Measurements from ENCODE around the gene ERVW-1. TPM values are rescaled to one million over a fixed set of nuclear protein-coding genes. Genes with fewer than 3 reads are reported as not detected.
"Not testable (repeated sequence)": the region's sequence is repeated elsewhere in the genome, so short reads cannot be mapped to it uniquely, and the experiment has no call there.

ERVW-1 gene
- total RNA-seq, 1 experiment from 2014 or later: not detected

DNA sequence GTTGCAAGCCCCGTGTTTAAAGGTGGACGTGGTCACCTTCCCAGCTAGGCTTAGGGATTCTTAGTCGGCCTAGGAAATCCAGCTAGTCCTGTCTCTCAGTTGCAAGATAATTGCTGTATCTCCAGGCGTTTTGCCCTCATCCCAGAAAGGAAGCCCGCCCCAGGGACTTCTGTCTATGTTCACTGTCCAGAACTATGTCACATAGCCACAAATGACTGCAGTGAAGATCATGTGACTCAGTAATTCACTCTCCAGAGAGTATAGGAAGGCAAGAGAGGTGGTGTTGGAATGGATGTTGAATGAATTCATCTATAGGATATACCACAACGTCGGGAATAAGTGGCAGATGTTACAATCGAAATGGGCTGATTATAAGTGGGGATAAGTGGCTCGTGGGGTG is 349 bp upstream of the ERVW-1 start:
- ATAC-seq: no peak
- TF ChIP-seq, protein P1, sequence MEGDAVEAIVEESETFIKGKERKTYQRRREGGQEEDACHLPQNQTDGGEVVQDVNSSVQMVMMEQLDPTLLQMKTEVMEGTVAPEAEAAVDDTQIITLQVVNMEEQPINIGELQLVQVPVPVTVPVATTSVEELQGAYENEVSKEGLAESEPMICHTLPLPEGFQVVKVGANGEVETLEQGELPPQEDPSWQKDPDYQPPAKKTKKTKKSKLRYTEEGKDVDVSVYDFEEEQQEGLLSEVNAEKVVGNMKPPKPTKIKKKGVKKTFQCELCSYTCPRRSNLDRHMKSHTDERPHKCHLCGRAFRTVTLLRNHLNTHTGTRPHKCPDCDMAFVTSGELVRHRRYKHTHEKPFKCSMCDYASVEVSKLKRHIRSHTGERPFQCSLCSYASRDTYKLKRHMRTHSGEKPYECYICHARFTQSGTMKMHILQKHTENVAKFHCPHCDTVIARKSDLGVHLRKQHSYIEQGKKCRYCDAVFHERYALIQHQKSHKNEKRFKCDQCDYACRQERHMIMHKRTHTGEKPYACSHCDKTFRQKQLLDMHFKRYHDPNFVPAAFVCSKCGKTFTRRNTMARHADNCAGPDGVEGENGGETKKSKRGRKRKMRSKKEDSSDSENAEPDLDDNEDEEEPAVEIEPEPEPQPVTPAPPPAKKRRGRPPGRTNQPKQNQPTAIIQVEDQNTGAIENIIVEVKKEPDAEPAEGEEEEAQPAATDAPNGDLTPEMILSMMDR (IDR thresholded peaks at IDR 0.05): no peak
- TF ChIP-seq TCF7L2 (IDR thresholded peaks at IDR 0.05; ENCODE audit: low read depth, low read length) (no peak), SIN3A (IDR thresholded peaks at IDR 0.05; ENCODE audit: borderline replicate concordance, insufficient read depth, low read depth, low read length) (no peak), POLR2AphosphoS5 (IDR thresholded peaks at IDR 0.05; ENCODE audit: low read depth, low read length) (no peak)
- TF ChIP-seq, protein P2, sequence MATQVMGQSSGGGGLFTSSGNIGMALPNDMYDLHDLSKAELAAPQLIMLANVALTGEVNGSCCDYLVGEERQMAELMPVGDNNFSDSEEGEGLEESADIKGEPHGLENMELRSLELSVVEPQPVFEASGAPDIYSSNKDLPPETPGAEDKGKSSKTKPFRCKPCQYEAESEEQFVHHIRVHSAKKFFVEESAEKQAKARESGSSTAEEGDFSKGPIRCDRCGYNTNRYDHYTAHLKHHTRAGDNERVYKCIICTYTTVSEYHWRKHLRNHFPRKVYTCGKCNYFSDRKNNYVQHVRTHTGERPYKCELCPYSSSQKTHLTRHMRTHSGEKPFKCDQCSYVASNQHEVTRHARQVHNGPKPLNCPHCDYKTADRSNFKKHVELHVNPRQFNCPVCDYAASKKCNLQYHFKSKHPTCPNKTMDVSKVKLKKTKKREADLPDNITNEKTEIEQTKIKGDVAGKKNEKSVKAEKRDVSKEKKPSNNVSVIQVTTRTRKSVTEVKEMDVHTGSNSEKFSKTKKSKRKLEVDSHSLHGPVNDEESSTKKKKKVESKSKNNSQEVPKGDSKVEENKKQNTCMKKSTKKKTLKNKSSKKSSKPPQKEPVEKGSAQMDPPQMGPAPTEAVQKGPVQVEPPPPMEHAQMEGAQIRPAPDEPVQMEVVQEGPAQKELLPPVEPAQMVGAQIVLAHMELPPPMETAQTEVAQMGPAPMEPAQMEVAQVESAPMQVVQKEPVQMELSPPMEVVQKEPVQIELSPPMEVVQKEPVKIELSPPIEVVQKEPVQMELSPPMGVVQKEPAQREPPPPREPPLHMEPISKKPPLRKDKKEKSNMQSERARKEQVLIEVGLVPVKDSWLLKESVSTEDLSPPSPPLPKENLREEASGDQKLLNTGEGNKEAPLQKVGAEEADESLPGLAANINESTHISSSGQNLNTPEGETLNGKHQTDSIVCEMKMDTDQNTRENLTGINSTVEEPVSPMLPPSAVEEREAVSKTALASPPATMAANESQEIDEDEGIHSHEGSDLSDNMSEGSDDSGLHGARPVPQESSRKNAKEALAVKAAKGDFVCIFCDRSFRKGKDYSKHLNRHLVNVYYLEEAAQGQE (IDR thresholded peaks at IDR 0.05; ENCODE audit: insufficient read depth in 1 of 2, low read depth in 2 of 2, low read length in 1 of 2): no peak
- no peak overlapping the region for H3K27ac ChIP-seq (ENCODE audit: low read length)
- H3K9me3 ChIP-seq (ENCODE audit: control insufficient read depth, insufficient read depth, low read depth, low read length): no peaks in the 10 kb centered on the region
- BruUV-seq (replicated peaks): no TSS peak
- ChIA-PET CTCF (no interaction called here), POLR2A (no interaction called here)
- H3K4me3 ChIP-seq (ENCODE audit: low read depth in 2 of 2, low read length in 2 of 2): no peak overlapping the region
- no peaks in the 10 kb centered on the region for H3K36me3 ChIP-seq (ENCODE audit: control insufficient read depth, insufficient read depth, low read length)
- intact Hi-C loops (cut with micrococcal nuclease; ENCODE audit: unreplicated experiment): no loop called here
- no peak for DNase-seq (ENCODE audit: low read depth, low spot score)
- H3K27me3 ChIP-seq (ENCODE audit: control insufficient read depth, insufficient read depth, low read length): no peaks in the 10 kb centered on the region
- in situ Hi-C loops (cut with HindIII; ENCODE audit: low pct_unique_long_range_greater_than_20kb, low sequenced_read_pairs): no loop called here
- no peaks in the 10 kb centered on the region for H3K4me1 ChIP-seq (ENCODE audit: control insufficient read depth, insufficient read depth, low read length)

DNA sequence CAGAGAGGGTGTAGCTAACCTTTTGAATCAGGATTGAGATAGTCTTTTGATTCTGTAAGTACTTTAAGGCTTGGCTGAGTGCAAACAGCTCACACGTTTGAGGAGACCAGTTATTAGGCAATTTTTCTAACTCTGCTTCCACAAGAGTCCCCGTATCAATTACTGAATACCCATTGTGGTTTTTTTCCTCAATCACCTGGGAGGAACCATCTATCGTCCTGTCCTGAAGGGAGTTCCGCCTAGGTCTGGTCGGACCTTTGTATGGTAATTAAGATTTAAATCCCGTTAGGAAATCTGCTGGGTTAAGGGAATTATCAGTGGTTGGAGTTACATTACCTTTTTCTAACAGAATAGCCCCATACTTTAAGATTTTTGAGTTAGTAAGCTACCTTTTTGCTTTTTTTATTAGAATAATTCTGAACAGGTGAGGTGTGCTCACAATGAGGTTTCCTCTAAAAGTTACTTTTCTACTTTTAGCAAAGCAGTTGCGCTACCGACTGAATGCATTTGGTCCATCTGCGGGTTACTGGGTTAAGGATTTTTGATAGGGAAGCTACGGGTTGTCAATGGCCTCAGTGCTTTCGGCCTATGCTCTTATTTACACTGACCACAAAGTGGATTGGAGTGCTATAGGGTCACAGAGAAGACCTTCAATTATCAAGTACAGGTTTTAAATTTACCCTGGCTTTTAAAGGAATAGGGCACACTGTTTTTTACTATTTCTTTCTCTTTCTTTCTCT is 1.7 kb downstream of the ERVW-1 start:
- POLR2A ChIA-PET; H3K4me3 ChIP-seq (ENCODE audit: low read depth in 2 of 2, low read length in 2 of 2); H3K4me1 ChIP-seq (ENCODE audit: control insufficient read depth, insufficient read depth, low read length); intact Hi-C loops (cut with micrococcal nuclease; ENCODE audit: unreplicated experiment); DNase-seq (ENCODE audit: low read depth, low spot score); CTCF ChIA-PET; H3K27me3 ChIP-seq (ENCODE audit: control insufficient read depth, insufficient read depth, low read length); H3K27ac ChIP-seq (ENCODE audit: low read length); in situ Hi-C loops (cut with HindIII; ENCODE audit: low pct_unique_long_range_greater_than_20kb, low sequenced_read_pairs); BruUV-seq (replicated peaks); H3K9me3 ChIP-seq (ENCODE audit: control insufficient read depth, insufficient read depth, low read depth, low read length); H3K36me3 ChIP-seq (ENCODE audit: control insufficient read depth, insufficient read depth, low read length); ATAC-seq: not testable (repeated sequence)

DNA sequence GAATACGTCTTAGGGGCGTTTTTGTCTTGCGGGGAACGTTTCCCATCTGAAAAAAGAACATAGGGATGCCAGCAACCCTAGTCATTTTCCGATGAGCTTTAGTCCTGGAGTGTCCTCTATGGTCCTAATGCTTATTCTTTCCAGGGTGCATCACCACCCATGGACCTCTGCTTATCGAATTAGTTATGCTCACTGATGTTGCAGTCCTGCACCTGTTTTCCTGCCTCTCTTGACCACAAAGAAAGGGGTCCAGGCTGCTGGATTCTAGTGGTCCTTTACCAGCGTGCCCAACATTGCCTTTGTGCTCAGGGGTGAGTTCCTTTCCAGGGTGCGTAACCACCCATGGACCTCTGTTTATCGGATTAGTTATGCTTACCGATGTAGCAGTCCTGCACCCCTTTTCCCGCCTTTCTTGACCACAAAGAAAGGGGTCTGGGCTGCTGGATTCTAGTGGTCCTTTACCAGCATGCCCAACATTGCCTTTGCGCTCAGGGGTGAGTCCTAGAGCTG is 2.4 kb downstream of the ERVW-1 start:
- H3K27ac ChIP-seq (ENCODE audit: low read length); H3K4me1 ChIP-seq (ENCODE audit: control insufficient read depth, insufficient read depth, low read length); intact Hi-C loops (cut with micrococcal nuclease; ENCODE audit: unreplicated experiment); H3K4me3 ChIP-seq (ENCODE audit: low read depth in 2 of 2, low read length in 2 of 2); ATAC-seq; H3K9me3 ChIP-seq (ENCODE audit: control insufficient read depth, insufficient read depth, low read depth, low read length); H3K27me3 ChIP-seq (ENCODE audit: control insufficient read depth, insufficient read depth, low read length); H3K36me3 ChIP-seq (ENCODE audit: control insufficient read depth, insufficient read depth, low read length); BruUV-seq (replicated peaks); POLR2A ChIA-PET; CTCF ChIA-PET; DNase-seq (ENCODE audit: low read depth, low spot score); in situ Hi-C loops (cut with HindIII; ENCODE audit: low pct_unique_long_range_greater_than_20kb, low sequenced_read_pairs): not testable (repeated sequence)

DNA sequence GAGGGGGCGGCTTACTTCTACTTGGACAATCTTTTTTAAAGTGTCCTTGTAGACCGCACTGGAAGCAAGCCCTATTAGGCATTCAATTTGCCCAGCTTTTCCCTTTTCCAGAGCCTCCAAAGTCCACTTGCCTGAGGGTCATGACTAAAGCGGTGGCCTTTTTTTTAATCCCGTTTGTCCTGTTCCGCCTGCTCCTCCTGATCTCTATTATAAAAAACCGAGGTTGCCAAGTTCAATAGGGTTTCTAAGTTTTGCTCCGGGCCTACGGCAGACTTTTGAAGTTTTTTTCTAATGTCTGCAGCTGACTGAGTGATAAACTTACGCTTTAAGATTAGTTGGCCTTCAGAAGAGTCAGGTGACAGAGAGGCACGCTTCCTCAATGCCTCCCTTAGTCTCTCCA is 3.8 kb downstream of the ERVW-1 start:
- H3K4me3 ChIP-seq (ENCODE audit: low read depth in 2 of 2, low read length in 2 of 2); CTCF ChIA-PET; H3K27ac ChIP-seq (ENCODE audit: low read length); BruUV-seq (replicated peaks); intact Hi-C loops (cut with micrococcal nuclease; ENCODE audit: unreplicated experiment); ATAC-seq; H3K36me3 ChIP-seq (ENCODE audit: control insufficient read depth, insufficient read depth, low read length); POLR2A ChIA-PET; in situ Hi-C loops (cut with HindIII; ENCODE audit: low pct_unique_long_range_greater_than_20kb, low sequenced_read_pairs); H3K4me1 ChIP-seq (ENCODE audit: control insufficient read depth, insufficient read depth, low read length); H3K9me3 ChIP-seq (ENCODE audit: control insufficient read depth, insufficient read depth, low read depth, low read length); H3K27me3 ChIP-seq (ENCODE audit: control insufficient read depth, insufficient read depth, low read length); DNase-seq (ENCODE audit: low read depth, low spot score): not testable (repeated sequence)

DNA sequence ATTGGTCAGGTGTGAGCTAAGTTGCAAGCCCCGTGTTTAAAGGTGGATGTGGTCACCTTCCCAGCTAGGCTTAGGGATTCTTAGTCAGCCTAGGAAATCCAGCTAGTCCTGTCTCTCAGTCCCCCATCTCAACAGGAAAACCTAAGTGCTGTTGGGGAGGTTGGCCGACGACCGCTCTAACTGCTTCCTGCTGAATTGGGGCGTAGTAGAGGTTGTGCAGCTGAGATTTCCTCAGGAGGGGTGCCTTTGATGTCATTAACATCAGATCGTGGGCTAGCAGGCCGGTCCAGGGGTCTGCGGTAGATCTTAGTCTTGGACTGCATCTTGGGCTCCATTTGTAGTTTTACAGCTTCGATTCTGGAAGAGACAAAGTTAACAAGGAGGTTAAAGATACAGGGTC is 9.2 kb downstream of the ERVW-1 start:
- CTCF ChIA-PET; DNase-seq (ENCODE audit: low read depth, low spot score); intact Hi-C loops (cut with micrococcal nuclease; ENCODE audit: unreplicated experiment); ATAC-seq; POLR2A ChIA-PET; H3K4me3 ChIP-seq (ENCODE audit: low read depth in 2 of 2, low read length in 2 of 2); H3K27ac ChIP-seq (ENCODE audit: low read length); BruUV-seq (replicated peaks); H3K27me3 ChIP-seq (ENCODE audit: control insufficient read depth, insufficient read depth, low read length); in situ Hi-C loops (cut with HindIII; ENCODE audit: low pct_unique_long_range_greater_than_20kb, low sequenced_read_pairs); H3K4me1 ChIP-seq (ENCODE audit: control insufficient read depth, insufficient read depth, low read length); H3K9me3 ChIP-seq (ENCODE audit: control insufficient read depth, insufficient read depth, low read depth, low read length); H3K36me3 ChIP-seq (ENCODE audit: control insufficient read depth, insufficient read depth, low read length): not testable (repeated sequence)

Measured in Panc1 (cell line).